DLD1 (cell line): ENCODE measurements around the gene PI4KB.
"Not testable (repeated sequence)": the region's sequence is repeated elsewhere in the genome, so short reads cannot be mapped to it uniquely, and the experiment has no call there.

Source experiments
- in situ Hi-C: cut with HindIII; loops from 2 replicates; pipeline ENCODE4 v1.10.0; 2017; ENCODE audit warnings: low sequenced_read_pairs

The PI4KB gene

GRCh38 chr1:151281969-151282882 lies 45.0 kb downstream of the PI4KB start, which contains the start of gene ZNF687:
Gene ZNF687, plus strand, starts transcription at chr1:151282299. Its CDS starts 3,993 bp downstream, at chr1:151286292.
- in situ Hi-C loops, result no loop called here

GRCh38 chr1:151281225-151281968 lies 45.8 kb downstream of the PI4KB start:
- in situ Hi-C loops, result no loop called here

- in situ Hi-C loops, result no loop called here
Measured at GRCh38 chr1:151277249-151277648, 50.0 kb downstream of the PI4KB start.

- in situ Hi-C loops, result not testable (repeated sequence)
Measured at GRCh38 chr1:151275341-151275740, 51.9 kb downstream of the PI4KB start.

GRCh38 chr1:151273924-151274466 lies 53.2 kb downstream of the PI4KB start:
- in situ Hi-C loops, result no loop called here

GRCh38 chr1:151267760-151268159 lies 59.5 kb downstream of the PI4KB start:
- in situ Hi-C loops, result no loop called here

GRCh38 chr1:151266821-151267220 lies 60.4 kb downstream of the PI4KB start:
- in situ Hi-C loops, result no loop called here

GRCh38 chr1:151266315-151266714 lies 60.9 kb downstream of the PI4KB start:
- in situ Hi-C loops, result no loop called here

GRCh38 chr1:151265446-151266236 lies 61.6 kb downstream of the PI4KB start:
- in situ Hi-C loops, result no loop called here

GRCh38 chr1:151259351-151259750 lies 67.9 kb downstream of the PI4KB start:
- in situ Hi-C loops, result no loop called here

- in situ Hi-C loops, result no loop called here
Measured at GRCh38 chr1:151255381-151255780, 71.8 kb downstream of the PI4KB start.

- in situ Hi-C loops, result no loop called here
Measured at GRCh38 chr1:151254217-151255213, 72.7 kb downstream of the PI4KB start, which contains the start of gene PSMD4. Gene PSMD4, plus strand, starts transcription at chr1:151254734. Its CDS starts 49 bp downstream, at chr1:151254783.

- in situ Hi-C loops, result no loop called here
Measured at GRCh38 chr1:151251656-151252470, 75.4 kb downstream of the PI4KB start.

- in situ Hi-C loops, result no loop called here
Measured at GRCh38 chr1:151246786-151247185, 80.4 kb downstream of the PI4KB start.

- in situ Hi-C loops, result no loop called here
Measured at GRCh38 chr1:151243683-151244216, 83.5 kb downstream of the PI4KB start.

- in situ Hi-C loops, result no loop called here
Measured at GRCh38 chr1:151242442-151242841, 84.8 kb downstream of the PI4KB start.
